Heart left ventricle (tissue), 16 donors: ENCODE results near the gene WDPCP. TPM values are rescaled to one million over a fixed set of nuclear protein-coding genes. Genes with fewer than 3 reads are reported as not detected.

Experiments
- ATAC-seq, 4 donors: fragments of 200-7000 bp; cut with Tn5 transposase; one replicate each; pipeline ENCODE4 v1.9.1; 2020 to 2022; ENCODE audit warnings: moderate library complexity in 4 of 4, mild to moderate bottlenecking in 3 of 4, moderate number of reproducible peaks in 1 of 4
- DNase-seq, 5 donors: peaks; one replicate each; pipeline ENCODE4 v3.0.0-alpha.2; 2020
- H3K27ac ChIP-seq, 12 donors: fragments of 200-600 bp; sonication (generic) in 4 of 12; one replicate each; pipeline versions ENCODE4 v1.5.0 to v1.8.0; 2016 to 2022; ENCODE audit warnings: mild to moderate bottlenecking in 2 of 12
- H3K27me3 ChIP-seq, 9 donors: fragments of 200-600 bp; sonication (generic) in 2 of 9; one replicate each; pipeline versions ENCODE4 v1.5.1 to v1.8.0; 2016 to 2022; ENCODE audit warnings: mild to moderate bottlenecking in 3 of 9
- H3K36me3 ChIP-seq, 9 donors: fragments of 200-600 bp; sonication (generic) in 2 of 9; one replicate each; pipeline versions ENCODE4 v1.5.0 to v1.8.0; 2018 to 2022; ENCODE audit warnings: mild to moderate bottlenecking in 2 of 9
- H3K4me1 ChIP-seq, 12 donors: fragments of 200-600 bp; sonication (generic) in 4 of 12; one replicate each; pipeline versions ENCODE4 v1.5.0 to v1.8.0; 2016 to 2022; ENCODE audit warnings: mild to moderate bottlenecking in 3 of 12
- H3K4me3 ChIP-seq, 12 donors: fragments of 200-600 bp; sonication (generic) in 4 of 12; one replicate each; pipeline versions ENCODE4 v1.5.0 to v1.8.0; 2017 to 2022; ENCODE audit warnings: mild to moderate bottlenecking in 9 of 12, moderate library complexity in 4 of 12
- H3K9me3 ChIP-seq, 12 donors: fragments of 200-600 bp; sonication (generic) in 4 of 12; one replicate each; pipeline versions ENCODE4 v1.5.0 to v1.8.0; 2016 to 2022; ENCODE audit warnings: mild to moderate bottlenecking in 1 of 12
- CTCF ChIP-seq, 12 donors: fragments of 200-600 bp; sonication (generic) in 4 of 12; IDR thresholded peaks; one replicate each; pipeline versions ENCODE4 v1.5.0 to v1.8.0; 2018 to 2022; ENCODE audit warnings: antibody characterized with exemption in 12 of 12, mild to moderate bottlenecking in 5 of 12
- POLR2A ChIP-seq, 2 donors: fragments of 450-650 bp; IDR thresholded peaks; one replicate each; pipeline ENCODE4 v1.6.1; 2017; ENCODE audit warnings: antibody characterized with exemption in 2 of 2, mild to moderate bottlenecking in 2 of 2, moderate library complexity in 2 of 2
- WGBS, 4 donors: extraction: QIAGEN DNeasy Blood & Tissue Kit in 2 of 4; methylation state at CpG; one replicate each; pipeline versions ENCODE4 v1.1.5 to v1.1.7; 2013 to 2018; 5-methylcytosine and 5-hydroxymethylcytosine counted together
- intact Hi-C, 10 donors: fragments of 100-400 bp; cut with DNase I; formaldehyde crosslinking; loops; one replicate each; pipeline versions ENCODE4 v1.11.1 to v1.14.2; 2022
- polyA plus RNA-seq, 2 donors: library from polyadenylated mRNA; stranded (reverse); fragments of 200-250 nt; gene quantifications; one replicate each; pipeline ENCODE4 v1.2.3, GENCODE V29; 2013
- total RNA-seq, 9 donors: library from RNA; depleted of rRNA in 2 of 9; stranded (reverse); fragments of >200 nt in 2 of 9; fragmentation: NEBNext Ultra II Directional in 3 of 9; extraction: Animal tissue kit (Norgen Biotek cat#: 25700) in 3 of 9; gene quantifications; one replicate each; pipeline versions ENCODE4 v1.1.0 to v1.2.4, GENCODE V29; 2016 to 2023
- donor health status: ischemic (EF 13 %, LVEDD 7.1; RV severe dilation, severe dysfunction).
- donor health status: healthy with polysubstance abuse.
- donor health status: DM: no; HTN: yes; CAD: no.
- donor health status: DM: no; HTN: no; CAD: no.
- donor health status: ischemic (EF 25% LVEDD 6.9; RV normal size, moderate dysfunction).
- donor health status: ischemic (EF 25% LVEDD 5.7; RV mildly dilated, moderate dysfunction).
- donor health status: healthy.
- donor health status: DM: yes; HTN: yes; CAD: no.
- donor health status: ischemic (EF 35%, LVEDD 5.7; RV mildly dilated, moderate dysfunction).
- donor health status: nonischemic (EF 11% LVEDD 7.7; RV severe dilation, severe dysfunction).
- donor health status: DM: yes; HTN: yes; CAD: no.
- donor health status: PGD.
- donor health status: ischemic (EF 29% LVEDD 5.4; RV normal size, mild dysfunction).
- donor health status: nonischemic (EF 23%, LVEDD 6.1; RV moderate dilation, normal function).

Gene WDPCP
- total and polyA plus RNA-seq, 11 donors, result 3.2 to 32.2 (median 16.5) TPM

GRCh38 chr2:63242747-63243146 lies 345.5 kb downstream of the WDPCP start:
- Histone ChIP-seq H3K4me1 (peaks cover 0 to 3% (median 0%) of the 10 kb centered on the region in 12 donors), H3K27ac (no peak overlapping the region), H3K9me3 (peaks cover 0 to under 1% (median 0%) of the 10 kb centered on the region in 12 donors), H3K36me3 (no peaks in the 10 kb centered on the region), H3K4me3 (no peak overlapping the region), H3K27me3 (no peaks in the 10 kb centered on the region)
- no peak for DNase-seq
- intact Hi-C loops, result no loop called here
- 33 to 54% (median 43%) methylated on average over 1 of the region's 1 CpG for WGBS, 4 donors
- peak in 2 of 4 donors; percentile 20 to 52 for ATAC-seq
- TF ChIP-seq POLR2A (IDR thresholded peaks at IDR 0.05) (no peak), CTCF (IDR thresholded peaks at IDR 0.05) (no peak)

DNA sequence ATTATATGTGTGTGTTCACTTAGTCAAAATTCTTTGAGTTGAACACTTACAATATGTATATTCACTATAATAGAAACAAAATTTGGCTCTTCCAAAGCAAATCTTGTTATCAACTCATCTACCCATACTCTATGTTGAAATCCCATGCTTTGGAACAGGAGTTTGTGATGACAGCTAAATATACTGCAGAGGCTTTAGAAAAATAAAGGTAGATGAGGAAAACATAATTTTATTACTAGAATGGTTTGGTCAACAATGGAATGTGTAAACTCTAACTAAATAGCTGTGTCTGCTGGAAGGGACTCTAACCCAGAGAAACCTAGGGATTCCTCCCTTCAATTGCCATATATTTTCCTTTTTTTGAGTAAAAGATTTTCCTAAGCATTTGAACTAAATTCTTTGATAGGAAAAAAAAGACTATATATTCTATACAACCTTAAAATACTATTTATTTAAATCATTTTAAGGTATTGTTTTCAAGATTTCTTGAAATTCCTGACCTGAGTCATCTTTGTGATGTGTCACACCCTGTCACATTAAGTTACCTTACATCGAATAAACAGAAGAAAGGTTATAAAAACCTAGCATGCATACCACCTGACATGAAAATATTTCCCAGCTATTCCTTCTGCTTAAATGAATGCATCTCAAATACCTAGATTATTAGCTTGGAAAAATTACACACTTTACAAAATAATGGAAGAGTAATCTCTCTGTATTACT lies 362.2 kb downstream of the WDPCP start:
- no peak for TF ChIP-seq CTCF (IDR thresholded peaks at IDR 0.05)
- no peaks in the 10 kb centered on the region for H3K4me1 ChIP-seq
- peaks cover 0 to 8% (median 0%) of the 10 kb centered on the region in 12 donors for H3K9me3 ChIP-seq
- WGBS, 4 donors, result 92 to 97% (median 95%) methylated on average over 1 of the region's 1 CpG
- DNase-seq (no peak), ATAC-seq (no peak)
- H3K36me3 ChIP-seq, result no peaks in the 10 kb centered on the region
- no peak overlapping the region for H3K27ac ChIP-seq
- no peak overlapping the region for H3K4me3 ChIP-seq
- intact Hi-C loops, result no loop called here
- no peaks in the 10 kb centered on the region for H3K27me3 ChIP-seq

DNA sequence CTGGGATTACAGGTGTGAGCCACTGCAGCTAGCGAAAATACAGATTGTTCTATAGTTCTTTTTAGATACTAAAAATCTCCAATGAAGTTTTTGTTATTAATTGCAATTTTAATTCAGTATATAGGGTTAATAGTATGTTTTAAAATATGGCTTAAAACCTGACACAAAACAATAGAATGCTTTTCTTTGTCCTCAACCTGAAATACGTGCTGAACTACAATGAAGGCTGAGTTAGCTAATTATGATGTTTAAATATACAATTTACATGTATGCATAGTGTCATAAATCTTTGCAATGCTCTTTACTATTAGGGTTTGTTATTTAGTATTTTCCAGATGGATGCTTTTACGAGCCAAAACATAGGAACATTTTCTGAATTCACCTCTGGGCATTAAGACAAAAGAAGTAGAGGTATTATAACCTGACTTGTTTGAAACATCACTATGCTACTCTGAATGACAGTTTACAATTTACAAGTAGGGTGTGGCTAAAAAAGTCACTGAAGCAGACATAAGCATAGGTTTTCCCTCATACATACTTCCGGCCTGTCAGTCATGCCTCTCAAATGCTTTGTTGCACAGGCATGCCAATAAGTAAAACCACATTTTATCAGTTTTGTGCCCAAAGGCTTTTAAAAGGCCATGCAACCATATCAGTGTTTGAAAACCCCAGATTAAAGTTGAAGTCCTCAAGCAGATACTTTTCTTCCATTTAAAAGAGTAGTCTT lies 369.3 kb downstream of the WDPCP start:
- DNase-seq (no peak), ATAC-seq (no peak)
- TF ChIP-seq POLR2A (IDR thresholded peaks at IDR 0.05) (no peak), CTCF (IDR thresholded peaks at IDR 0.05) (no peak)
- 92 to 94% (median 92%) methylated on average over 4 of the region's 4 CpGs for WGBS, 4 donors
- Histone ChIP-seq H3K27me3 (no peaks in the 10 kb centered on the region), H3K4me3 (no peak overlapping the region), H3K9me3 (peaks cover 0 to 12% (median 3%) of the 10 kb centered on the region in 12 donors), H3K36me3 (no peaks in the 10 kb centered on the region), H3K4me1 (no peaks in the 10 kb centered on the region), H3K27ac (no peak overlapping the region)
- intact Hi-C loops, result no loop called here

DNA sequence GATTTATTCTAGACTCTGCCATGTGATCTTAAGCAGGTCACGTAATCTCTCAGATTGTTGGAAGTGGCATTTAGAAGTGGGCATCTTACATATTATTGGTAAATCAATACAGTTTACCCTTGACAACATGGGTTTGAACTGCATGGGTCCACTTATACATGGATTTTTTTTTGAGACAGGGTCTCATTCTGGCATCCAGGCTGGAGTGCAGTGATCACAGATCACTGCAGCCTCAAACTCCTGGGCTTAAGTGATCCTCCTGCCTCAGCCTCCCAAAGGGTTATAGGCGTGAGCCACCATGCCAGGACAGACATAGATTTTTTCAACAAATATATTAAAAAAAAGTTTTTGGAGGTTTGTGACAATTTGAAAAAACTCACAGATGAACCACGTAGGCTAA lies 393.0 kb downstream of the WDPCP start:
- Histone ChIP-seq H3K36me3 (no peaks in the 10 kb centered on the region), H3K4me3 (no peak overlapping the region), H3K27me3 (no peaks in the 10 kb centered on the region), H3K27ac (no peak overlapping the region), H3K4me1 (no peaks in the 10 kb centered on the region), H3K9me3 (no peaks in the 10 kb centered on the region)
- no peak for TF ChIP-seq POLR2A (IDR thresholded peaks at IDR 0.05)
- TF ChIP-seq CTCF (IDR thresholded peaks at IDR 0.05), result no peak
- ATAC-seq, result no peak
- intact Hi-C loops, result no loop called here
- DNase-seq, result no peak
- WGBS, 4 donors, result 95 to 97% (median 96%) methylated on average over 3 of the region's 3 CpGs
